RWPE2 (cell line): ENCODE results near the gene CORO2A.

ENCODE experiments used
- ATAC-seq: fragments of 200-7000 bp; cut with Tn5 transposase; 3 replicates; pipeline ENCODE4 v1.9.1; 2021; ENCODE audit warnings: low read depth
- DNase-seq: peaks from one replicate; pipeline ENCODE4 v3.0.0-alpha.2; 2020; ENCODE audit warnings: low spot score
- H3K27ac ChIP-seq: fragments of 450-650 bp; 2 replicates; pipeline ENCODE4 v1.5.1; 2017; ENCODE audit warnings: mild to moderate bottlenecking; ENCODE audit not compliant: poor library complexity, severe bottlenecking
- H3K27me3 ChIP-seq: fragments of 250-450 bp; sonication (Bioruptor Pico); 2 replicates; pipeline ENCODE4 v1.5.1; 2021; ENCODE audit warnings: mild to moderate bottlenecking, moderate library complexity; ENCODE audit not compliant: insufficient read depth, poor library complexity, severe bottlenecking
- H3K36me3 ChIP-seq: fragments of 250-450 bp; sonication (Bioruptor Pico); 2 replicates; pipeline ENCODE4 v1.5.1; 2020; ENCODE audit warnings: low read depth, mild to moderate bottlenecking, moderate library complexity
- H3K4me1 ChIP-seq: fragments of 250-450 bp; sonication (Bioruptor Pico); 2 replicates; pipeline ENCODE4 v1.5.1; 2021; ENCODE audit warnings: mild to moderate bottlenecking, moderate library complexity; ENCODE audit not compliant: insufficient read depth, poor library complexity, severe bottlenecking
- H3K4me3 ChIP-seq: fragments of 250-450 bp; sonication (Bioruptor Pico); 2 replicates; pipeline ENCODE4 v1.5.1; 2021; ENCODE audit warnings: mild to moderate bottlenecking, moderate library complexity; ENCODE audit not compliant: severe bottlenecking
- H3K9me3 ChIP-seq: fragments of 250-450 bp; sonication (Bioruptor Pico); 2 replicates; pipeline ENCODE4 v1.5.1; 2021; ENCODE audit warnings: mild to moderate bottlenecking, moderate library complexity; ENCODE audit not compliant: severe bottlenecking
- CTCF ChIP-seq: fragments of 450-650 bp; IDR thresholded peaks from one replicate; pipeline ENCODE4 v1.5.1; 2017; ENCODE audit warnings: mild to moderate bottlenecking, moderate library complexity; ENCODE audit not compliant: poor library complexity, severe bottlenecking

CORO2A gene

GRCh38 chr9:98190757-98191105 lies 1.7 kb downstream of the CORO2A start:
- ATAC-seq = no peak
- Histone ChIP-seq H3K4me1 (peaks cover 19% of the 10 kb centered on the region), H3K9me3 (no peaks in the 10 kb centered on the region), H3K36me3 (0 out of 2 replicates have a peak, but pooled peaks cover 15% of the 10 kb centered on the region), H3K4me3 (no peak overlapping the region), H3K27ac (peak overlapping the region; percentile 64), H3K27me3 (no peaks in the 10 kb centered on the region)
- DNase-seq = no peak
- TF ChIP-seq CTCF = no peak

- no peak for DNase-seq
- TF ChIP-seq CTCF = no peak
- H3K9me3 ChIP-seq = no peaks in the 10 kb centered on the region
Observed at GRCh38 chr9:98189412-98189811, 3.0 kb downstream of the CORO2A start.

GRCh38 chr9:98187926-98188325 lies 4.5 kb downstream of the CORO2A start:
- Histone ChIP-seq H3K27me3 (no peaks in the 10 kb centered on the region), H3K4me3 (no peak overlapping the region), H3K4me1 (peaks cover 19% of the 10 kb centered on the region), H3K27ac (no peak overlapping the region), H3K9me3 (no peaks in the 10 kb centered on the region), H3K36me3 (peaks cover 26% of the 10 kb centered on the region; the same call in 1 of the 2 replicates)
- no peak for TF ChIP-seq CTCF
- no peak for ATAC-seq
- no peak for DNase-seq

More at GRCh38 chr9:98189412-98189811, 3.0 kb downstream of the CORO2A start:
- ATAC-seq = no peak
- Histone ChIP-seq H3K27ac (no peak overlapping the region), H3K36me3 (peaks cover 18% of the 10 kb centered on the region; the same call in 1 of the 2 replicates), H3K4me3 (no peak overlapping the region), H3K27me3 (no peaks in the 10 kb centered on the region), H3K4me1 (peaks cover 25% of the 10 kb centered on the region)

- peaks cover 26% of the 10 kb centered on the region; the same call in 1 of the 2 replicates for H3K36me3 ChIP-seq
- peak overlapping the region; percentile 3 for H3K27ac ChIP-seq
- no peaks in the 10 kb centered on the region for H3K9me3 ChIP-seq
- no peaks in the 10 kb centered on the region for H3K27me3 ChIP-seq
- no peak for TF ChIP-seq CTCF
- DNase-seq (no peak), ATAC-seq (no peak)
- H3K4me3 ChIP-seq = no peak overlapping the region
- H3K4me1 ChIP-seq = peaks cover 19% of the 10 kb centered on the region
Observed at GRCh38 chr9:98186236-98186635, 6.2 kb downstream of the CORO2A start.

- peak overlapping the region; percentile 3 for H3K27ac ChIP-seq
- ATAC-seq (peak; percentile 48), DNase-seq (no peak)
- no peak for TF ChIP-seq CTCF
- no peak overlapping the region for H3K4me3 ChIP-seq
- no peaks in the 10 kb centered on the region for H3K27me3 ChIP-seq
- no peaks in the 10 kb centered on the region for H3K9me3 ChIP-seq
- H3K36me3 ChIP-seq = peaks cover 25% of the 10 kb centered on the region; the same call in 1 of the 2 replicates
- peaks cover 14% of the 10 kb centered on the region for H3K4me1 ChIP-seq
Observed at GRCh38 chr9:98185611-98186171, 6.7 kb downstream of the CORO2A start.
